GM12874 (cell line): ENCODE results near the gene ESR1.

ENCODE experiments used
- CTCF ChIP-seq: IDR thresholded peaks from 2 replicates; pipeline ENCODE4 v1.5.1; 2011; ENCODE audit warnings: low read depth, mild to moderate bottlenecking, control low read depth, low read length, moderate library complexity; ENCODE audit not compliant: insufficient read depth

The ESR1 gene

GRCh38 chr6:152094276-152094675 lies 286.8 kb downstream of the ESR1 start:
- TF ChIP-seq CTCF = no peak

GRCh38 chr6:152094992-152095592 lies 287.6 kb downstream of the ESR1 start:
- no peak for TF ChIP-seq CTCF

GRCh38 chr6:152096863-152097496 lies 289.5 kb downstream of the ESR1 start:
- no peak for TF ChIP-seq CTCF

GRCh38 chr6:152098683-152099082 lies 291.2 kb downstream of the ESR1 start:
- TF ChIP-seq CTCF = no peak

- no peak for TF ChIP-seq CTCF
These were observed 292.1 kb downstream of the ESR1 start for GRCh38 chr6:152099446-152100182.

GRCh38 chr6:152100183-152100618 lies 292.7 kb downstream of the ESR1 start:
- TF ChIP-seq CTCF = no peak

GRCh38 chr6:152107973-152108372 lies 300.5 kb downstream of the ESR1 start:
- no peak for TF ChIP-seq CTCF
